ENCODE measurements around the gene LANCL3.

DNA sequence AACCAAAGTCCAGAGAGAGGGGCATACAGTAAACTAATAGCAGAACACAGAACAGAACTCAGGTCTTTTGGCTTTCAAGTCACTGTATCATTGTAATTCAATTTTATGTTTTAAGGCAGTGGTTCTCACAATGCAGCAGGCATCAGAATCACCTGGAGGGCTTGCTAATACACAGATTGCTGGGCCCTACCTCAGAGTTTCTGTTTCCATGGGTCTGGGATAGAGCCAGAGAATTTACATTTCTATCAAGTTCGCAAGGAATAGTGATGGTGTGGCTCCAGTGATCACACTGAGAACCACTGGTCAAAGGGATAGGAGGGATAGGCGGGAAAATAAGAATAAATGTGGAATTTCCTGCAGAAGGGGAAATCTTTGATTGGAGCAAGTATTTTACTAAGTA, 36.7 kb downstream of the LANCL3 start:
- TF ChIP-seq POLR2AphosphoS5 (IDR thresholded peaks at IDR 0.05) (no peak), POLR2A (IDR thresholded peaks at IDR 0.05) (no peak)
- TF ChIP-seq, protein P1, sequence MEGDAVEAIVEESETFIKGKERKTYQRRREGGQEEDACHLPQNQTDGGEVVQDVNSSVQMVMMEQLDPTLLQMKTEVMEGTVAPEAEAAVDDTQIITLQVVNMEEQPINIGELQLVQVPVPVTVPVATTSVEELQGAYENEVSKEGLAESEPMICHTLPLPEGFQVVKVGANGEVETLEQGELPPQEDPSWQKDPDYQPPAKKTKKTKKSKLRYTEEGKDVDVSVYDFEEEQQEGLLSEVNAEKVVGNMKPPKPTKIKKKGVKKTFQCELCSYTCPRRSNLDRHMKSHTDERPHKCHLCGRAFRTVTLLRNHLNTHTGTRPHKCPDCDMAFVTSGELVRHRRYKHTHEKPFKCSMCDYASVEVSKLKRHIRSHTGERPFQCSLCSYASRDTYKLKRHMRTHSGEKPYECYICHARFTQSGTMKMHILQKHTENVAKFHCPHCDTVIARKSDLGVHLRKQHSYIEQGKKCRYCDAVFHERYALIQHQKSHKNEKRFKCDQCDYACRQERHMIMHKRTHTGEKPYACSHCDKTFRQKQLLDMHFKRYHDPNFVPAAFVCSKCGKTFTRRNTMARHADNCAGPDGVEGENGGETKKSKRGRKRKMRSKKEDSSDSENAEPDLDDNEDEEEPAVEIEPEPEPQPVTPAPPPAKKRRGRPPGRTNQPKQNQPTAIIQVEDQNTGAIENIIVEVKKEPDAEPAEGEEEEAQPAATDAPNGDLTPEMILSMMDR (IDR thresholded peaks at IDR 0.05), result no peak

Measured in suprapubic skin (tissue), 4 donors.